Transverse colon (tissue), 4 donors: Measurements from ENCODE around the gene HECA. TPM values are rescaled to one million over a fixed set of nuclear protein-coding genes. Genes with fewer than 3 reads are reported as not detected.

Experiments
- DNase-seq: peaks from one replicate; pipeline ENCODE4 v3.0.0-alpha.2; 2019
- H3K27ac ChIP-seq, 4 donors: fragments of 200-600 bp; sonication (generic); 2 replicates each; pipeline ENCODE4 v1.5.1; 2016 to 2018; ENCODE audit warnings: inconsistent platforms in 4 of 4
- H3K27me3 ChIP-seq: fragments of 200-600 bp; sonication (generic); 2 replicates; pipeline ENCODE4 v1.5.1; 2017; ENCODE audit warnings: inconsistent platforms
- H3K36me3 ChIP-seq, 4 donors: fragments of 200-600 bp; sonication (generic); 2 replicates each; pipeline ENCODE4 v1.5.1; 2017 to 2019; ENCODE audit warnings: inconsistent platforms in 4 of 4
- H3K4me1 ChIP-seq, 4 donors: fragments of 200-600 bp; sonication (generic); 2 replicates each; pipeline ENCODE4 v1.5.1; 2017 to 2020; ENCODE audit warnings: inconsistent platforms in 4 of 4
- H3K4me3 ChIP-seq, 4 donors: fragments of 200-600 bp; sonication (generic); 1 replicate in 1 of 4; 2 replicates in 3 of 4; pipeline versions ENCODE4 v1.5.1 to v1.6.1; 2017 to 2019; ENCODE audit warnings: inconsistent platforms in 4 of 4
- H3K9me3 ChIP-seq, 2 donors: fragments of 200-600 bp; sonication (generic); 2 replicates each; pipeline ENCODE4 v1.5.1; 2017 to 2019; ENCODE audit warnings: inconsistent platforms in 2 of 2
- CTCF ChIP-seq, 5 experiments: fragments of 200-600 bp in 3 of 5; fragments of 450-650 bp in 2 of 5; sonication (generic) in 3 of 5; IDR thresholded peaks; 1 replicate in 2 of 5; 2 replicates in 3 of 5; pipeline ENCODE4 v1.5.1; 2016 to 2017; ENCODE audit warnings: antibody characterized with exemption in 5 of 5, inconsistent platforms in 3 of 5, mild to moderate bottlenecking in 2 of 5, moderate library complexity in 1 of 5
- EP300 ChIP-seq: sonication (generic); formaldehyde crosslinking; IDR thresholded peaks from one replicate; pipeline ENCODE4 v1.6.1; 2017; ENCODE audit warnings: antibody characterized with exemption, low read depth
- POLR2A ChIP-seq: fragments of 450-650 bp; IDR thresholded peaks from one replicate; pipeline ENCODE4 v1.6.1; 2016; ENCODE audit warnings: antibody characterized with exemption, mild to moderate bottlenecking, moderate library complexity
- POLR2AphosphoS5 ChIP-seq, 3 donors: sonication (generic); formaldehyde crosslinking; IDR thresholded peaks; one replicate each; pipeline ENCODE4 v1.6.1; 2016; ENCODE audit warnings: antibody characterized with exemption in 3 of 3
- WGBS, 2 donors: methylation state at CpG; one replicate each; pipeline ENCODE4 v1.1.5; 2018; ENCODE audit warnings: low coverage in 1 of 2; 5-methylcytosine and 5-hydroxymethylcytosine counted together
- in situ Hi-C, 4 donors: fragments of 200-750 bp; cut with MboI; loops; one replicate each; pipeline versions ENCODE4 v1.15.0 to v1.15.1; 2017; ENCODE audit warnings: low sequenced_read_pairs in 3 of 4, low pct_ligation_motif_present in 1 of 4, low pct_unique_long_range_greater_than_20kb in 1 of 4
- intact Hi-C: fragments of 100-400 bp; cut with DNase I; formaldehyde crosslinking; loops from one replicate; pipeline ENCODE4 v1.15.1; 2023; ENCODE audit warnings: low total_unique reads
- total RNA-seq, 4 donors: library from RNA; depleted of rRNA; stranded (reverse); fragments of >200 nt; gene quantifications; one replicate each; pipeline ENCODE4 v1.1.0, GENCODE V29; 2016

HECA gene
- total RNA-seq, 4 donors from 2014 or later = 34.4 to 53.7 (median 45.5) TPM

GRCh38 chr6:139124887-139125672 lies 9.8 kb upstream of the HECA start:
- Histone ChIP-seq H3K27me3 (no peaks in the 10 kb centered on the region), H3K4me3 (no peak overlapping the region), H3K27ac (peak overlapping the region; percentile 19 to 58 (median 36)), H3K4me1 (peaks cover 0 to 6% (median 0%) of the 10 kb centered on the region in 4 donors), H3K9me3 (peaks cover 3 to 4% of the 10 kb centered on the region in 2 donors), H3K36me3 (no peaks in the 10 kb centered on the region)
- in situ Hi-C loops (loop anchor here in 3 of 4 donors (5.0 to 25.0 kb wide), 3 partner anchors 240 to 313 kb away; no protein-coding TSS in a partner anchor), intact Hi-C loops (no loop called here)
- DNase-seq = peak; percentile 82
- TF ChIP-seq CTCF (IDR thresholded peaks at IDR 0.05) (peak; percentile 36 to 67 (median 55)), EP300 (no peak), POLR2AphosphoS5 (IDR thresholded peaks at IDR 0.05) (peak in 1 of 3 donors; percentile 31), POLR2A (no peak)
- 54 to 64% methylated on average over 6 to 8 of the region's 8 CpGs for WGBS, 2 donors

GRCh38 chr6:139126255-139126654 lies 8.6 kb upstream of the HECA start:
- in situ Hi-C loops = loop anchor here in 2 of 4 donors (5.0 to 10.0 kb wide), 2 partner anchors 239 to 241 kb away; no protein-coding TSS in a partner anchor
- Histone ChIP-seq H3K27ac (peak overlapping the region; percentile 19 to 58 (median 36)), H3K9me3 (no peaks in the 10 kb centered on the region), H3K36me3 (no peaks in the 10 kb centered on the region), H3K27me3 (no peaks in the 10 kb centered on the region), H3K4me3 (no peak overlapping the region), H3K4me1 (peaks cover 0 to 6% (median 0%) of the 10 kb centered on the region in 4 donors)
- 76% methylated on average over 3 of the region's 3 CpGs; no CpG with 5 or more reads in 1 of the 2 donors for WGBS, 2 donors
- TF ChIP-seq CTCF (IDR thresholded peaks at IDR 0.05) (no peak), EP300 (no peak), POLR2AphosphoS5 (IDR thresholded peaks at IDR 0.05) (no peak), POLR2A (no peak)
- intact Hi-C loops = no loop called here
- no peak for DNase-seq

GRCh38 chr6:139126931-139127330 lies 7.9 kb upstream of the HECA start:
- Histone ChIP-seq H3K9me3 (no peaks in the 10 kb centered on the region), H3K27me3 (no peaks in the 10 kb centered on the region), H3K36me3 (no peaks in the 10 kb centered on the region), H3K4me1 (peaks cover 0 to 6% (median 0%) of the 10 kb centered on the region in 4 donors), H3K27ac (peak overlapping the region in 3 of 4 donors; percentile 19 to 58 (median 43)), H3K4me3 (no peak overlapping the region)
- 79 to 80% methylated on average over 1 to 4 of the region's 4 CpGs for WGBS, 2 donors
- no peak for DNase-seq
- intact Hi-C loops = no loop called here
- no peak for TF ChIP-seq POLR2A
- no peak for TF ChIP-seq POLR2AphosphoS5 (IDR thresholded peaks at IDR 0.05)
- no peak for TF ChIP-seq CTCF (IDR thresholded peaks at IDR 0.05)
- TF ChIP-seq EP300 = no peak
- in situ Hi-C loops = loop anchor here in 2 of 4 donors (5.0 to 10.0 kb wide), 2 partner anchors 238 to 240 kb away; no protein-coding TSS in a partner anchor

GRCh38 chr6:139129284-139129683 lies 5.6 kb upstream of the HECA start:
- in situ Hi-C loops (loop anchor here in 2 of 4 donors (5.0 to 10.0 kb wide), 2 partner anchors 236 to 238 kb away; no protein-coding TSS in a partner anchor), intact Hi-C loops (no loop called here)
- Histone ChIP-seq H3K4me1 (peaks cover 0 to 11% (median 0%) of the 10 kb centered on the region in 4 donors), H3K27me3 (no peaks in the 10 kb centered on the region), H3K36me3 (no peaks in the 10 kb centered on the region), H3K4me3 (no peak overlapping the region), H3K9me3 (no peaks in the 10 kb centered on the region), H3K27ac (no peak overlapping the region)
- TF ChIP-seq CTCF (IDR thresholded peaks at IDR 0.05) = no peak
- no peak for TF ChIP-seq EP300
- no peak for TF ChIP-seq POLR2A
- TF ChIP-seq POLR2AphosphoS5 (IDR thresholded peaks at IDR 0.05) = no peak
- WGBS, 2 donors = 79% methylated on average over 1 of the region's 1 CpG; no CpG with 5 or more reads in 1 of the 2 donors
- DNase-seq = no peak
